Caco-2 (cell line): Measurements from ENCODE around the gene KCNQ5. TPM values are rescaled to one million over a fixed set of nuclear protein-coding genes. Genes with fewer than 3 reads are reported as not detected.

Experiments
- BruUV-seq: library from RNA; stranded (reverse); fragments of 400-500 nt; replicated peaks from 2 replicates; lab custom pipeline; 2021; lab: Mats Ljungman, UMichigan
- CTCF ChIA-PET: fragments of 300-600 bp; sonication (Branson Sonifier 250); formaldehyde crosslinking; loops from one replicate; lab custom pipeline; 2022; ENCODE audit warnings: antibody characterized with exemption; lab: Charles Lee
- POLR2A ChIA-PET: fragments of 300-600 bp; sonication (Branson Sonifier 250); formaldehyde crosslinking; loops from one replicate; lab custom pipeline; 2022; ENCODE audit warnings: antibody characterized with exemption; lab: Charles Lee
- DNase-seq, 2 experiments: peaks; one replicate each; pipeline versions ENCODE4 v3.0.0 to v3.0.0-alpha.2; 2020 to 2022
- H3K27me3 ChIP-seq: replicated peaks from 2 replicates; pipeline ENCODE4 v1.6.0; 2011; ENCODE audit warnings: low read length; ENCODE audit not compliant: control insufficient read depth, insufficient read depth
- H3K36me3 ChIP-seq: 2 replicates; pipeline ENCODE4 v1.5.1; 2011; ENCODE audit warnings: low read length; ENCODE audit not compliant: control insufficient read depth, insufficient read depth
- H3K4me1 ChIP-seq: fragments of 250-450 bp; sonication (Bioruptor Pico); 2 replicates; pipeline ENCODE4 v1.5.1; 2020; ENCODE audit warnings: mild to moderate bottlenecking
- H3K4me3 ChIP-seq: 2 replicates; pipeline ENCODE4 v1.5.1; 2011; ENCODE audit warnings: low read depth, mild to moderate bottlenecking, control low read depth, low read length
- H3K9me3 ChIP-seq: fragments of 250-450 bp; sonication (Bioruptor Pico); 2 replicates; pipeline ENCODE4 v1.5.1; 2020; ENCODE audit warnings: mild to moderate bottlenecking, moderate library complexity
- H3K27ac Mint-ChIP-seq: one replicate; pipeline ENCODE4 v1.8.0; 2022; ENCODE audit warnings: mixed read lengths; ENCODE audit not compliant: unreplicated experiment
- H3K27me3 Mint-ChIP-seq: one replicate; pipeline ENCODE4 v1.8.0; 2022; ENCODE audit warnings: mixed read lengths; ENCODE audit not compliant: insufficient read depth, unreplicated experiment
- H3K36me3 Mint-ChIP-seq: one replicate; pipeline ENCODE4 v1.8.0; 2022; ENCODE audit warnings: mild to moderate bottlenecking, mixed read lengths; ENCODE audit not compliant: insufficient read depth, unreplicated experiment
- H3K4me1 Mint-ChIP-seq: one replicate; pipeline ENCODE4 v1.8.0; 2022; ENCODE audit warnings: low read depth, mixed read lengths; ENCODE audit not compliant: unreplicated experiment
- H3K4me3 Mint-ChIP-seq: one replicate; pipeline ENCODE4 v1.8.0; 2022; ENCODE audit warnings: mild to moderate bottlenecking, moderate library complexity, mixed read lengths; ENCODE audit not compliant: unreplicated experiment
- H3K9me3 Mint-ChIP-seq: one replicate; pipeline ENCODE4 v1.8.0; 2022; ENCODE audit warnings: mixed read lengths; ENCODE audit not compliant: unreplicated experiment
- CTCF ChIP-seq, 2 experiments: fragments of 200-600 bp in 1 of 2; IDR thresholded peaks; 1 replicate in 1 of 2; 2 replicates in 1 of 2; pipeline versions ENCODE4 v1.5.1 to v1.8.0; 2011 to 2022; ENCODE audit warnings: antibody characterized with exemption in 1 of 2, control low read depth in 1 of 2, inconsistent platforms in 1 of 2, low read depth in 1 of 2, low read length in 1 of 2, mild to moderate bottlenecking in 1 of 2, moderate library complexity in 1 of 2; ENCODE audit not compliant: insufficient read depth in 1 of 2, severe bottlenecking in 1 of 2, unreplicated experiment in 1 of 2
- intact Hi-C: fragments of 100-400 bp; cut with micrococcal nuclease; formaldehyde crosslinking; loops from one replicate; pipeline ENCODE4 v1.10.0; 2022; ENCODE audit not compliant: unreplicated experiment
- total RNA-seq: library from RNA; stranded (reverse); gene quantifications from 2 replicates; pipeline ENCODE4 v1.2.3, GENCODE V29; 2022

Gene KCNQ5
- total RNA-seq, 1 experiment from 2014 or later, result 0.20 TPM

DNA sequence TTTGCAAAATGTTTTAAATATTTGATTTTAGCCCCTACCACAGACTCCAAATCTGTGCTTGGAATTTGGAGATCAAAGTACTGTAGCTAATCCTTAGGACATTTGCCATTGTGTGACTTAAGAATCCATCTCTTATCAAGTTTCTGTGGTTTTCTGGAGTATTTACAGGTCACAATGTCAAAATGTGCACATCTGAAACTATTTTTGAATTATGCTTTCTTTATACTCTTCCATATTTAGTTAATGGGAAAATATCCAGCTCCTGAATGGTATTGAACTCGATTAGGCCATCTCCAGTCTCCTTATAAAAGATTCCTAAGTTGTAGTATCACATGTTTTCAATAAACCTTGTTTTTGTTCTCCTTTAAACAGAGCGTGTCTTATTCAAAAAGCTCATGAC, 441.0 kb downstream of the KCNQ5 start:
- no peak overlapping the region for H3K27ac Mint-ChIP-seq
- H3K9me3 ChIP-seq, result no peaks in the 10 kb centered on the region
- no peaks in the 10 kb centered on the region for H3K36me3 Mint-ChIP-seq
- peaks cover 13% of the 10 kb centered on the region; the same call in 1 of the 2 replicates for H3K4me1 ChIP-seq
- no peaks in the 10 kb centered on the region for H3K9me3 Mint-ChIP-seq
- intact Hi-C loops, result no loop called here
- peaks cover 2% of the 10 kb centered on the region for H3K27me3 Mint-ChIP-seq
- H3K4me3 ChIP-seq, result no peak overlapping the region
- CTCF ChIA-PET, result interaction anchor here (0.6 kb wide), 1 partner anchor 65 kb away, joined by 4 read pairs; no protein-coding TSS in a partner anchor
- H3K27me3 ChIP-seq, result no peaks in the 10 kb centered on the region
- TF ChIP-seq CTCF (IDR thresholded peaks at IDR 0.05; ENCODE audit: insufficient read depth in 1 of 2, low read depth in 1 of 2, low read length in 1 of 2, severe bottlenecking in 1 of 2, unreplicated experiment in 1 of 2), result no peak
- POLR2A ChIA-PET, result no interaction called here
- no peaks in the 10 kb centered on the region for H3K36me3 ChIP-seq
- BruUV-seq, result no TSS peak
- DNase-seq, result no peak
- peaks cover 7% of the 10 kb centered on the region for H3K4me1 Mint-ChIP-seq
- H3K4me3 Mint-ChIP-seq, result no peak overlapping the region

- no peaks in the 10 kb centered on the region for H3K9me3 ChIP-seq
- TF ChIP-seq CTCF (IDR thresholded peaks at IDR 0.05; ENCODE audit: insufficient read depth in 1 of 2, low read depth in 1 of 2, low read length in 1 of 2, severe bottlenecking in 1 of 2, unreplicated experiment in 1 of 2), result no peak
- peaks cover 13% of the 10 kb centered on the region; the same call in 1 of the 2 replicates for H3K4me1 ChIP-seq
- no peaks in the 10 kb centered on the region for H3K27me3 Mint-ChIP-seq
- no peak overlapping the region for H3K4me3 ChIP-seq
- DNase-seq, result no peak
- POLR2A ChIA-PET, result no interaction called here
- no TSS peak for BruUV-seq
- H3K9me3 Mint-ChIP-seq, result no peaks in the 10 kb centered on the region
- intact Hi-C loops, result no loop called here
- H3K27ac Mint-ChIP-seq, result no peak overlapping the region
- H3K36me3 ChIP-seq, result no peaks in the 10 kb centered on the region
- no peaks in the 10 kb centered on the region for H3K36me3 Mint-ChIP-seq
- peaks cover 7% of the 10 kb centered on the region for H3K4me1 Mint-ChIP-seq
- no peak overlapping the region for H3K4me3 Mint-ChIP-seq
- CTCF ChIA-PET, result no interaction called here
- H3K27me3 ChIP-seq, result no peaks in the 10 kb centered on the region
Measured at GRCh38 chr6:73064266-73064665, 442.4 kb downstream of the KCNQ5 start.

- H3K4me3 ChIP-seq, result no peak overlapping the region
- no TSS peak for BruUV-seq
- DNase-seq, result no peak
- no peaks in the 10 kb centered on the region for H3K9me3 Mint-ChIP-seq
- no peaks in the 10 kb centered on the region for H3K9me3 ChIP-seq
- H3K4me1 Mint-ChIP-seq, result no peaks in the 10 kb centered on the region
- CTCF ChIA-PET, result no interaction called here
- TF ChIP-seq CTCF (IDR thresholded peaks at IDR 0.05; ENCODE audit: insufficient read depth in 1 of 2, low read depth in 1 of 2, low read length in 1 of 2, severe bottlenecking in 1 of 2, unreplicated experiment in 1 of 2), result no peak
- no peak overlapping the region for H3K4me3 Mint-ChIP-seq
- H3K27me3 Mint-ChIP-seq, result peaks cover 3% of the 10 kb centered on the region
- POLR2A ChIA-PET, result no interaction called here
- no peaks in the 10 kb centered on the region for H3K36me3 Mint-ChIP-seq
- no peak overlapping the region for H3K27ac Mint-ChIP-seq
- intact Hi-C loops, result no loop called here
- H3K4me1 ChIP-seq, result peaks cover 15% of the 10 kb centered on the region
- H3K36me3 ChIP-seq, result no peaks in the 10 kb centered on the region
- H3K27me3 ChIP-seq, result no peaks in the 10 kb centered on the region
Measured at GRCh38 chr6:73073238-73073637, 451.4 kb downstream of the KCNQ5 start.
